Stomach smooth muscle (tissue), 2 donors: ENCODE measurements around the gene LUZP2.

ENCODE experiments used
- H3K27ac ChIP-seq: one replicate; pipeline ENCODE4 v1.7.0; 2013; ENCODE audit warnings: mild to moderate bottlenecking, low read length, inconsistent platforms
- H3K27me3 ChIP-seq, 2 donors: one replicate each; pipeline ENCODE4 v1.7.0; 2013; ENCODE audit warnings: low read length in 2 of 2; ENCODE audit not compliant: insufficient read depth in 2 of 2, control insufficient read depth in 1 of 2
- H3K36me3 ChIP-seq, 2 donors: one replicate each; pipeline ENCODE4 v1.7.0; 2013; ENCODE audit warnings: low read length in 2 of 2; ENCODE audit not compliant: control insufficient read depth in 2 of 2, insufficient read depth in 2 of 2
- H3K4me1 ChIP-seq: one replicate; pipeline ENCODE4 v1.7.0; 2013; ENCODE audit warnings: low read length; ENCODE audit not compliant: control insufficient read depth, insufficient read depth
- H3K4me3 ChIP-seq, 2 donors: one replicate each; pipeline ENCODE4 v1.7.0; 2013; ENCODE audit warnings: low read length in 2 of 2
- H3K9ac ChIP-seq, 2 donors: one replicate each; pipeline ENCODE4 v1.7.0; 2013; ENCODE audit warnings: low read length in 2 of 2, mild to moderate bottlenecking in 1 of 2
- H3K9me3 ChIP-seq, 2 donors: one replicate each; pipeline ENCODE4 v1.7.0; 2013; ENCODE audit warnings: low read length in 2 of 2; ENCODE audit not compliant: control insufficient read depth in 2 of 2
- donor health status: healthy.
- donor health status: Pancreatic carcinoma.

LUZP2 gene

DNA sequence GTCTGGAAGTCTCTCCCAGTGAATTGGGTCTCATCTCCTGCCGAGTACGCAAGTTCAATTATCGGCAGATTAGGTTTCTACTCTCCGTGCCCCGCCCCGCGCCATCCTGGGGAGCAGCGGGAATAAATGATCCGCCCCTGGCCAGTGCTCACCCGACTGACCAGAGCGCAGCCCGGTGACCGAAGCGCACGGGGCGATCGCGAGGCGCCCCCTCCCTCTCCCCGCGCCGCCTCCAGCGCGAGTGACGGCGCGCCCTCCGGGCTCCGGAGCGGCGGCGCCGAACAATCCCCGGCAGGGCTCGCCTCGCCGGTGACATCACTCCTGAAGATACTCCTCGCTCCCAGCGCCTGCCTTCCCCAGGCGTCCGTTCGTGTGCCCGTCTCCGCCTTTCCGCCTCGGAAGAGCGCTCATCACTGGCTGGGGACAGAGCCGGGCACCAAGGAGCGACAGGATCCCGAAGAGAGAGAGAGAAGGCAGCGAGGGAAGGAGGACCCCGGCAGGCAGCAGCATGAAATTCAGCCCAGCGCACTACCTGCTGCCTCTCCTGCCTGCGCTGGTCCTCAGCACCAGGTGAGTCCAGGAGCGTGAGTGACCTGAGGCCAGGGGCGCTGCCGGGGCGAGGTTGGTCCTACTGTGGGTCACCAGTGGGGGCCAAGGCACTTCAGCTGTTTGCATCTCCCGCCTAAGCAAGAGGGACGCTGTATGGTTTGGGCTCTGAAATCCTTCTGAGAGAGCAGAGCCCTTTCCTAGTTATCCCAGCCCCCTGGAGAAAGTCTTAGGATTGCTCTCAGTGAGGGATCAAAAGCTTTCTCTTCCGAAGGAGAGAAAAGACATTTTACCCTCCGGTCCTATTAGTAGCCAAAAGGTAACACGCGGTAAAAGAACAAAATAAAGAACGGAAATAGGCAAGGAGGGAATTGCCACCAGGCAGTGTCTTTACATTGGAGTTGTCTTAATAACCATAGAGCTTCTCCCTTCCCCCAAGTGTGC lies at the start of gene LUZP2:
Gene LUZP2 (plus strand): TSS at position 318 of the 990 bp plus-strand sequence.
- Histone ChIP-seq H3K4me1 (peaks cover 4% of the 10 kb centered on the region), H3K9ac (no peak within 1 kb of the TSS), H3K4me3 (peak within 1 kb of the TSS; percentile 28 to 65), H3K36me3 (no peaks in the 10 kb centered on the region), H3K27ac (no peak within 1 kb of the TSS), H3K27me3 (peaks cover 7 to 8% of the 10 kb centered on the region in 2 donors), H3K9me3 (no peaks in the 10 kb centered on the region)

- Histone ChIP-seq H3K4me3 (no peak overlapping the region), H3K9ac (no peak overlapping the region), H3K9me3 (no peaks in the 10 kb centered on the region), H3K4me1 (no peaks in the 10 kb centered on the region), H3K36me3 (no peaks in the 10 kb centered on the region), H3K27me3 (no peaks in the 10 kb centered on the region), H3K27ac (no peak overlapping the region)
Observed at GRCh38 chr11:24453129-24453718, 43.6 kb upstream of the LUZP2 start.

DNA sequence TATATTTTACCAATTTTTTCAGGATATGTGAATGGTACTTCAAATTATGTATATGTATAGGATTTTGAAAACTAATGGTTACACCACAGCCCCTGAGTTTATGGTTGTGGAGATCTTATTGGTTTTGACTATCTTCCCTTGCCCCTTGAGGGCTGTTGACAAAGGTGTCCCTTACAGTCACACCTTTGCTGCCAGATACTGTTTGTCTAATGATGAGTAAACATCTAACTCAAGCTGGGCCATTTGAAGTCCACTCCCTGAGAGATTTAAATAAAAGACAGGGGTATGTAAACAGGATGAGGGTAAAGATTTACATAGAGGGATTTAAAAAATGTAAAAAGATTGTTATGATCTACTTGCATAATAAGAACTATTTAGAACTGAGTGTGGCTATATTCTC lies 38.9 kb upstream of the LUZP2 start:
- Histone ChIP-seq H3K27ac (no peak overlapping the region), H3K9ac (no peak overlapping the region), H3K4me3 (no peak overlapping the region)

DNA sequence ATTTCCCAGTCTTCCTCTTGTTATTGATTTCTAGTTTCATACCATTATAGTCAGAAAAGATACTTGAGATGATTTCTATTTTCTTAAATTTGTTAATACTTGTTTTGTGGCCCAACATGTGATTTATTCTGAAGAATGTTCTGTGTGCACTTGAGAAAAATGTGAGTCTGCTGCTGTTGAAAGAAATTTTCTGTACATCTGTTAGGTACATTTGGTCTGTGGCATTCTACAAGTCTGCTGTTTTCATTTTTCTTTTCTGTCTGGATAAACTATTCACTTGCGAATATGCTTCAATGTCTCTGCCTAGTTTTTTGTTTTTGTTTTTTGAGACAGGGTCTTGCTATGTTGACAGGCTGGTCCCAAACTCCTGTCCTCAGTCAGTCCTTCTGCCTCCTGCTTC lies 26.4 kb upstream of the LUZP2 start:
- no peaks in the 10 kb centered on the region for H3K36me3 ChIP-seq
- no peak overlapping the region for H3K4me3 ChIP-seq
- no peaks in the 10 kb centered on the region for H3K27me3 ChIP-seq
- H3K27ac ChIP-seq, result no peak overlapping the region
- no peaks in the 10 kb centered on the region for H3K9me3 ChIP-seq
- no peak overlapping the region for H3K9ac ChIP-seq
- no peaks in the 10 kb centered on the region for H3K4me1 ChIP-seq

More for the DNA sequence above, 38.9 kb upstream of the LUZP2 start:
- Histone ChIP-seq H3K4me1 (no peaks in the 10 kb centered on the region), H3K9me3 (no peaks in the 10 kb centered on the region), H3K27me3 (no peaks in the 10 kb centered on the region), H3K36me3 (no peaks in the 10 kb centered on the region)

DNA sequence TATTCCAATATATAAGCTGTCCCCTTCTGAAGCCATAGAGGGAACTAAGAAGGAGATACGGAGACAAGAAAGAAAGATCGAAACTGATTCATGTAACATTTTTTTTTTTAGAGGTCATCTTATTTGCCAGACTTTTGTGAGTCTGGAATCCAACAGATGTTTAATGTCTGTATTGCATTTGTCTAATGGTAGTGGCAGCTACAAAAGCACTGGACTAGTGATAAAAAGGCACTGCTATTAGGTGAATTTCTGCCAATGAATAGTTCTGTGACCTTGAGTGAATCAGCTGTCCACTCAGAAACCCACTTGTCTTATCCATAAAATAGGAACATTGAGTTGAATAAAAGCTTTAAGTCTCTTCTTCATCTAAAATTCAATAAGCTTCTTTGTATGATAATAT lies 25.8 kb upstream of the LUZP2 start:
- Histone ChIP-seq H3K27ac (no peak overlapping the region), H3K9ac (no peak overlapping the region), H3K27me3 (no peaks in the 10 kb centered on the region), H3K4me3 (no peak overlapping the region), H3K4me1 (no peaks in the 10 kb centered on the region), H3K9me3 (no peaks in the 10 kb centered on the region), H3K36me3 (no peaks in the 10 kb centered on the region)

DNA sequence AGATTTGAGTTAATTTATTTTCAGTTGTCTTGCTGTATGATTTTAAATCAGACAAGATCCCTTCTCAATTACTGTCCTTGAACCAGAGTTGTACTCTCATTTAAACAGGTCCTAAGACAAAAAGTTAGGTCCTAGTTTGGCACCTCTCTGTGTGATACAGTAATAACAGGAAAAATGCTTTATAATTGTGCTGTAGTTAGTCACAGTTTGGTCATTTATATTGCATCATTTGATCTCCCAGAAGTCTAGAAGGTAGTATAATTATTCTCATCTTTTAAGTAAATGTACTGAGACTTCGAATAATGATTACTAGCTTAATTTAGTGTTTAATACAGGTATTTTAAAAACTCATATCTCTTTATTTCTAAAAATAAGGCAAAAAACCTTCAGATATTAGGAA lies 18.1 kb upstream of the LUZP2 start:
- H3K27ac ChIP-seq, result no peak overlapping the region
- H3K4me1 ChIP-seq, result no peaks in the 10 kb centered on the region
- no peak overlapping the region for H3K4me3 ChIP-seq
- no peak overlapping the region for H3K9ac ChIP-seq
- no peaks in the 10 kb centered on the region for H3K9me3 ChIP-seq
- H3K36me3 ChIP-seq, result no peaks in the 10 kb centered on the region
- no peaks in the 10 kb centered on the region for H3K27me3 ChIP-seq

DNA sequence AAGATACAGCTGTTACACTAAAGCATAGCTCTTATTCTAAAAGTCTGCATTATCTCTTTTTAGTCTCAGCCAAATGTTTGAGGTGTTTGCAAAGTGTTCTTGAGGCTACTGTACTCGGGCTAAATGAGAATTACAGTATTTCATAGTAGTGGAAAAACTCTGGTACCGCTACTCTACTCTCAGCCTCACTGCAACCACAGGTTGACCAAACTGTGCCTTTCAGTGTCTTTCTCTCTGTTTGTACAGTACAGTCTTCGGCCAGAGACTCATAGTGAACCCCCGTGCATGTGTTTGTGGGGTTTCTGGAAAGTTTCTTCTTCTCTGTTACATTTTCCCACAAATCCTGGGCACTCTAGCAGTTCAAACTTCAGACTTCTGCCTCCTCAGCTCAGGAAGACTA lies 7.4 kb upstream of the LUZP2 start:
- Histone ChIP-seq H3K4me3 (no peak overlapping the region), H3K9ac (no peak overlapping the region), H3K9me3 (no peaks in the 10 kb centered on the region), H3K27me3 (no peaks in the 10 kb centered on the region), H3K4me1 (no peaks in the 10 kb centered on the region), H3K36me3 (no peaks in the 10 kb centered on the region), H3K27ac (no peak overlapping the region)

DNA sequence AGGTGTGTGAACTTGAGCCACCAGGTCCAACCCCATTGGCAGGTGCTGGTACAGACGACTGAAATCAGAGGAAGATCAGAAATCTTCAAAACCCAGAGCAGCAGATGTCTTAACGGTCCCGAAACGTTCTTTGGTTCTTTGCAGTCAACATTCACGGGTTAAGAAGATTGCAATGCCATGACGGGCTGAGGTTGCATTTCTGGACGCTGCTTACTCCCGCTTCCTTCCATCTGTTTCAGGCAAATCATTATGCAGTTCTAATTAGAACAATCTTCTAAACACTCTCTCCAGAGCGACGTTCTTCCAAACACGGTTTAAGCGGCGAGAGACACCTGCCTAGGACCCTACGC lies 492 bp upstream of the LUZP2 start:
- peaks cover 7 to 8% of the 10 kb centered on the region in 2 donors for H3K27me3 ChIP-seq
- no peak overlapping the region for H3K9ac ChIP-seq
- H3K9me3 ChIP-seq, result no peaks in the 10 kb centered on the region
- peak overlapping the region; percentile 28 to 65 for H3K4me3 ChIP-seq
- no peak overlapping the region for H3K27ac ChIP-seq
- peaks cover 4% of the 10 kb centered on the region for H3K4me1 ChIP-seq
- no peaks in the 10 kb centered on the region for H3K36me3 ChIP-seq

DNA sequence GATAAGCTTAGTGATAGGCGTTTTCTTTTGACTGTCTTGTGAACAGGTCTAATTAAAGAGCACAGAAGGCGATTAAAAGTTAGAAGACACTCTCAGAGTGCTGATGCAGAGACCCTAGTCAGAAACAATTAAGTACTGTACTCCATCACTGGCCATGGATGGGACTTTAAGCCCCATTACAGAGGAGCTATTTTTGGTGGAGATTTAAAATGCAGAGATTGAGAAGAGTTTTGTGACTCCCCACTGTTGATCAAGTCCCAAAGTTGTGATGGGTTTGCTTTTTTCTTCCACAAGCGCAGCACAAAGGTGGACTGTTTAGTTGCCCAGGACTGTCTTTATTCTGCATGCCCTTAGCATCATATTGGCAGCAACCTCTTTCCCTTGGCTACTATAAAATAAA lies 978 bp downstream of the LUZP2 start:
- no peak overlapping the region for H3K4me3 ChIP-seq
- peaks cover 4% of the 10 kb centered on the region for H3K4me1 ChIP-seq
- no peaks in the 10 kb centered on the region for H3K36me3 ChIP-seq
- H3K9me3 ChIP-seq, result no peaks in the 10 kb centered on the region
- no peak overlapping the region for H3K9ac ChIP-seq
- H3K27me3 ChIP-seq, result peaks cover 7 to 8% of the 10 kb centered on the region in 2 donors
- no peak overlapping the region for H3K27ac ChIP-seq

- Histone ChIP-seq H3K9ac (no peak overlapping the region), H3K4me3 (no peak overlapping the region), H3K4me1 (no peaks in the 10 kb centered on the region), H3K27ac (no peak overlapping the region), H3K9me3 (no peaks in the 10 kb centered on the region), H3K36me3 (no peaks in the 10 kb centered on the region), H3K27me3 (peaks cover 2 to 3% of the 10 kb centered on the region in 2 donors)
Observed at GRCh38 chr11:24502425-24502824, 5.6 kb downstream of the LUZP2 start.

DNA sequence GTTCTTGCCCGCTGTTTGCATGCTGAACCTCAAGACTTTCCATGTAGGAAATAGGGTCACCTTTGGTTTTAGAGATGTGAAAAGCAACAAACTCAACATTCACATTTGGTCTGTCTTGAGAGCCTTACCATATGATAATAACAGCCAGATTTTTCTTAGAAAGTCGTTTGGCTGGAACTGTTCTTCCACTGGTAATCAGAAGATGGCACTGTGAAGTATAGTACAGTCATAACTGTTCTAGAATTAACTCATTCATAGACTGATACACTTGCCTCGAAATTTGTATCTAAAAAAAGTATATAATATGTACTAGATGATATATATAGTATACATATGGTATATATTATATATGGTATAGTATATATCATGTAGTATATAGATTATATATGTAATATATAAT lies 12.3 kb downstream of the LUZP2 start:
- H3K9me3 ChIP-seq, result no peaks in the 10 kb centered on the region
- H3K27me3 ChIP-seq, result no peaks in the 10 kb centered on the region
- H3K4me3 ChIP-seq, result no peak overlapping the region
- H3K9ac ChIP-seq, result no peak overlapping the region
- H3K27ac ChIP-seq, result no peak overlapping the region
- no peaks in the 10 kb centered on the region for H3K4me1 ChIP-seq
- no peaks in the 10 kb centered on the region for H3K36me3 ChIP-seq
